A549 (cell line): ENCODE data around the gene ZNF558. TPM values are rescaled to one million over a fixed set of nuclear protein-coding genes. Genes with fewer than 3 reads are reported as not detected.

ENCODE experiments used
- ATAC-seq, 2 experiments: fragments of 200-7000 bp in 1 of 2; fragments of >200 bp in 1 of 2; cut with Nextera tagmentation in 1 of 2; cut with Tn5 transposase in 1 of 2; 3 replicates each; pipeline versions ENCODE4 v1.8.0 to v1.9.1; 2018 to 2020; ENCODE audit warnings: mild to moderate bottlenecking in 1 of 2, moderate library complexity in 1 of 2
- CTCF ChIA-PET: fragments of 300-600 bp; sonication (Branson Sonifier 250); formaldehyde crosslinking; extraction: SDS; loops from one replicate; lab custom pipeline; 2021; ENCODE audit warnings: antibody characterized with exemption, inconsistent platforms; lab: Yijun Ruan, JAX
- POLR2A ChIA-PET: fragments of 350-600 bp; formaldehyde crosslinking; extraction: SDS; loops from one replicate; lab custom pipeline; 2021; ENCODE audit warnings: antibody characterized with exemption, inconsistent platforms; lab: Yijun Ruan, JAX
- DNase-seq, 2 experiments: peaks; one replicate each; pipeline versions ENCODE4 v3.0.0 to v3.0.0-alpha.2; 2011 to 2016; ENCODE audit warnings: low read depth in 1 of 2, low spot score in 1 of 2
- FAIRE-seq: peaks from 2 replicates; lab custom pipeline; 2011; peaks lifted over from hg19 to GRCh38; lab: Jason Lieb, UNC
- H3K27ac ChIP-seq, 2 experiments: fragments of >200 bp; sonication (Bioruptor Twin); formaldehyde crosslinking; 3 replicates each; pipeline ENCODE4 v1.5.1; 2016 to 2017
- H3K4me1 ChIP-seq: fragments of >200 bp; sonication (Bioruptor Twin); formaldehyde crosslinking; 3 replicates; pipeline ENCODE4 v1.6.1; 2016
- H3K4me2 ChIP-seq: fragments of >200 bp; sonication (Bioruptor Twin); formaldehyde crosslinking; 3 replicates; pipeline ENCODE4 v1.6.1; 2016
- H3K4me3 ChIP-seq: fragments of >200 bp; sonication (Bioruptor Twin); formaldehyde crosslinking; 3 replicates; pipeline ENCODE4 v1.5.1; 2016
- H3K9me3 ChIP-seq: fragments of >200 bp; sonication (Bioruptor Twin); formaldehyde crosslinking; 3 replicates; pipeline ENCODE4 v1.6.1; 2016
- CEBPB ChIP-seq, 2 experiments: fragments of >200 bp in 1 of 2; sonication (Bioruptor Twin) in 1 of 2; formaldehyde crosslinking in 1 of 2; IDR thresholded peaks; 2 replicates each; pipeline ENCODE4 v1.6.1; 2012 to 2016
- CHD4 ChIP-seq: fragments of 200-600 bp; sonication (generic); IDR thresholded peaks from 2 replicates; pipeline ENCODE4 v1.6.1; 2016; ENCODE audit warnings: antibody characterized with exemption, mild to moderate bottlenecking, borderline replicate concordance
- EHF ChIP-seq: fragments of 250-450 bp; sonication (Bioruptor Pico); IDR thresholded peaks from 2 replicates; pipeline ENCODE4 v1.5.0; 2020; ENCODE audit warnings: mild to moderate bottlenecking
- EP300 ChIP-seq, 2 experiments: fragments of >200 bp; sonication (Bioruptor Twin); formaldehyde crosslinking; IDR thresholded peaks; 2 replicates in 1 of 2; 3 replicates in 1 of 2; pipeline ENCODE4 v1.6.1; 2016 to 2017
- ESRRA ChIP-seq: fragments of 150-350 bp; IDR thresholded peaks from 2 replicates; pipeline ENCODE4 v1.6.1; 2014; ENCODE audit warnings: mild to moderate bottlenecking, low read length, borderline replicate concordance
- FOSL2 ChIP-seq, 2 experiments: fragments of 450-650 bp in 1 of 2; fragments of >200 bp in 1 of 2; sonication (Bioruptor Twin) in 1 of 2; formaldehyde crosslinking; IDR thresholded peaks; 2 replicates each; pipeline versions ENCODE4 v1.5.0 to v1.6.1; 2016 to 2020; ENCODE audit warnings: mild to moderate bottlenecking in 1 of 2, moderate library complexity in 1 of 2
- FOXS1 ChIP-seq: fragments of 250-450 bp; sonication (Bioruptor Pico); IDR thresholded peaks from 2 replicates; pipeline ENCODE4 v1.5.0; 2020; ENCODE audit warnings: mild to moderate bottlenecking, moderate library complexity
- HMGXB4 ChIP-seq: fragments of 250-450 bp; sonication (Bioruptor Pico); IDR thresholded peaks from 2 replicates; pipeline ENCODE4 v1.5.0; 2021; ENCODE audit warnings: mild to moderate bottlenecking, moderate library complexity, borderline replicate concordance
- HOXA7 ChIP-seq: fragments of 250-450 bp; sonication (Bioruptor Pico); IDR thresholded peaks from 2 replicates; pipeline ENCODE4 v1.5.0; 2020; ENCODE audit warnings: mild to moderate bottlenecking, moderate library complexity
- JUN ChIP-seq, 2 experiments: fragments of >200 bp; sonication (Bioruptor Twin); formaldehyde crosslinking; IDR thresholded peaks; 2 replicates in 1 of 2; 3 replicates in 1 of 2; pipeline ENCODE4 v1.6.1; 2016 to 2017
- NR3C1 ChIP-seq: fragments of >200 bp; sonication (Bioruptor Twin); formaldehyde crosslinking; IDR thresholded peaks from 3 replicates; pipeline ENCODE4 v1.6.1; 2017
- PHF8 ChIP-seq: fragments of 200-600 bp; sonication (generic); IDR thresholded peaks from 2 replicates; pipeline ENCODE4 v1.6.1; 2016; ENCODE audit warnings: low read depth, mild to moderate bottlenecking, antibody characterized with exemption, moderate library complexity, borderline replicate concordance
- RAD21 ChIP-seq, 2 experiments: fragments of >200 bp in 1 of 2; sonication (Bioruptor Twin) in 1 of 2; formaldehyde crosslinking in 1 of 2; IDR thresholded peaks in 1 of 2; conservative IDR thresholded peaks in 1 of 2; 2 replicates in 1 of 2; 3 replicates in 1 of 2; pipeline ENCODE4 v1.6.1; 2012 to 2018; ENCODE audit warnings: inconsistent platforms in 1 of 2
- RCOR1 ChIP-seq: fragments of 150-350 bp; IDR thresholded peaks from 2 replicates; pipeline ENCODE4 v1.6.1; 2014; ENCODE audit warnings: antibody characterized with exemption, low read length, low read depth
- REST ChIP-seq: fragments of 200-600 bp; sonication (generic); IDR thresholded peaks from 2 replicates; pipeline ENCODE4 v1.6.1; 2016; ENCODE audit warnings: antibody characterized with exemption, mild to moderate bottlenecking, moderate library complexity
- RNF2 ChIP-seq: fragments of 200-600 bp; sonication (generic); IDR thresholded peaks from 2 replicates; pipeline ENCODE4 v1.6.1; 2016; ENCODE audit warnings: low read depth, mild to moderate bottlenecking, antibody characterized with exemption, moderate library complexity, borderline replicate concordance
- TFCP2L1 ChIP-seq: fragments of 250-450 bp; sonication (Bioruptor Pico); IDR thresholded peaks from 2 replicates; pipeline ENCODE4 v1.5.0; 2021; ENCODE audit warnings: mild to moderate bottlenecking
- USF2 ChIP-seq: fragments of 450-650 bp; IDR thresholded peaks from 2 replicates; pipeline ENCODE4 v1.6.1; 2014; ENCODE audit warnings: antibody characterized with exemption
- ZFP36 ChIP-seq: fragments of 450-650 bp; IDR thresholded peaks from 2 replicates; pipeline ENCODE4 v1.6.1; 2014; ENCODE audit warnings: borderline replicate concordance; ENCODE audit not compliant: partially characterized antibody
- ZNF302 ChIP-seq: fragments of 250-450 bp; sonication (Bioruptor Pico); IDR thresholded peaks from 2 replicates; pipeline ENCODE4 v1.9.0; 2021; ENCODE audit warnings: inconsistent platforms, mild to moderate bottlenecking, moderate library complexity
- ZSCAN20 ChIP-seq: fragments of 250-450 bp; sonication (Bioruptor Pico); IDR thresholded peaks from 2 replicates; pipeline ENCODE4 v1.8.0; 2022; ENCODE audit warnings: mild to moderate bottlenecking, moderate library complexity
- WGBS: methylation state at CpG from one replicate; pipeline ENCODE4 v1.1.6; 2017; ENCODE audit errors: missing lambda C conversion rate; 5-methylcytosine and 5-hydroxymethylcytosine counted together
- polyA plus RNA-seq, 4 experiments: library from polyadenylated mRNA; depleted of rRNA in 3 of 4; stranded (reverse); fragments of >200 nt; fragmentation: RNase III in 1 of 4; extraction: RNeasy Plus Mini Kit Qiagen cat#74134 plus additional on column Dnase treatment in 1 of 4; gene quantifications; 2 replicates in 3 of 4; 3 replicates in 1 of 4; pipeline ENCODE4 v1.2.3, GENCODE V29; 2011 to 2017
- TF ChIP-seq, protein P1 (sequence below): fragments of >200 bp; sonication (Bioruptor Twin); formaldehyde crosslinking; IDR thresholded peaks from 3 replicates; pipeline ENCODE4 v1.5.1; 2016
- TF ChIP-seq, protein P2 (sequence below): fragments of >200 bp; sonication (Bioruptor Twin); formaldehyde crosslinking; IDR thresholded peaks from 2 replicates; pipeline ENCODE4 v1.6.1; 2016
- TF ChIP-seq, protein P3 (sequence below): IDR thresholded peaks from 2 replicates; pipeline ENCODE4 v1.6.1; 2012
- TF ChIP-seq, protein P4 (sequence below): fragments of 150-350 bp; IDR thresholded peaks from 2 replicates; pipeline ENCODE4 v1.6.1; 2014; ENCODE audit warnings: low read depth, mild to moderate bottlenecking, low read length

ZNF558 gene
- polyA plus RNA-seq, 2 of the 4 experiments (the other 2 are of a cell fraction) = 8.8 to 30.9 TPM

- H3K9me3 ChIP-seq = peaks cover 28% of the 10 kb centered on the region; the same call in 2 of the 3 replicates
- H3K4me2 ChIP-seq = no peak overlapping the region
- ATAC-seq (no peak), DNase-seq (no peak), FAIRE-seq (no peak)
- no peaks in the 10 kb centered on the region for H3K4me1 ChIP-seq
- TF ChIP-seq, protein P1, sequence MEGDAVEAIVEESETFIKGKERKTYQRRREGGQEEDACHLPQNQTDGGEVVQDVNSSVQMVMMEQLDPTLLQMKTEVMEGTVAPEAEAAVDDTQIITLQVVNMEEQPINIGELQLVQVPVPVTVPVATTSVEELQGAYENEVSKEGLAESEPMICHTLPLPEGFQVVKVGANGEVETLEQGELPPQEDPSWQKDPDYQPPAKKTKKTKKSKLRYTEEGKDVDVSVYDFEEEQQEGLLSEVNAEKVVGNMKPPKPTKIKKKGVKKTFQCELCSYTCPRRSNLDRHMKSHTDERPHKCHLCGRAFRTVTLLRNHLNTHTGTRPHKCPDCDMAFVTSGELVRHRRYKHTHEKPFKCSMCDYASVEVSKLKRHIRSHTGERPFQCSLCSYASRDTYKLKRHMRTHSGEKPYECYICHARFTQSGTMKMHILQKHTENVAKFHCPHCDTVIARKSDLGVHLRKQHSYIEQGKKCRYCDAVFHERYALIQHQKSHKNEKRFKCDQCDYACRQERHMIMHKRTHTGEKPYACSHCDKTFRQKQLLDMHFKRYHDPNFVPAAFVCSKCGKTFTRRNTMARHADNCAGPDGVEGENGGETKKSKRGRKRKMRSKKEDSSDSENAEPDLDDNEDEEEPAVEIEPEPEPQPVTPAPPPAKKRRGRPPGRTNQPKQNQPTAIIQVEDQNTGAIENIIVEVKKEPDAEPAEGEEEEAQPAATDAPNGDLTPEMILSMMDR = no peak
- TF ChIP-seq, protein P2, sequence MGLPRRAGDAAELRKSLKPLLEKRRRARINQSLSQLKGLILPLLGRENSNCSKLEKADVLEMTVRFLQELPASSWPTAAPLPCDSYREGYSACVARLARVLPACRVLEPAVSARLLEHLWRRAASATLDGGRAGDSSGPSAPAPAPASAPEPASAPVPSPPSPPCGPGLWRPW = no peak
- no peak for TF ChIP-seq JUN (IDR thresholded peaks at IDR 0.05)
- TF ChIP-seq ZSCAN20 (CRISPR knock-in tag) = no peak
- TF ChIP-seq EHF (CRISPR knock-in tag) = no peak
- no peak for TF ChIP-seq FOXS1 (CRISPR knock-in tag)
- TF ChIP-seq CEBPB (IDR thresholded peaks at IDR 0.05) = no peak
- TF ChIP-seq NR3C1 = no peak
- no peak for TF ChIP-seq ESRRA
- TF ChIP-seq, protein P3, sequence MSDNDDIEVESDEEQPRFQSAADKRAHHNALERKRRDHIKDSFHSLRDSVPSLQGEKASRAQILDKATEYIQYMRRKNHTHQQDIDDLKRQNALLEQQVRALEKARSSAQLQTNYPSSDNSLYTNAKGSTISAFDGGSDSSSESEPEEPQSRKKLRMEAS = no peak
- TF ChIP-seq RNF2 = no peak
- TF ChIP-seq, protein P4, sequence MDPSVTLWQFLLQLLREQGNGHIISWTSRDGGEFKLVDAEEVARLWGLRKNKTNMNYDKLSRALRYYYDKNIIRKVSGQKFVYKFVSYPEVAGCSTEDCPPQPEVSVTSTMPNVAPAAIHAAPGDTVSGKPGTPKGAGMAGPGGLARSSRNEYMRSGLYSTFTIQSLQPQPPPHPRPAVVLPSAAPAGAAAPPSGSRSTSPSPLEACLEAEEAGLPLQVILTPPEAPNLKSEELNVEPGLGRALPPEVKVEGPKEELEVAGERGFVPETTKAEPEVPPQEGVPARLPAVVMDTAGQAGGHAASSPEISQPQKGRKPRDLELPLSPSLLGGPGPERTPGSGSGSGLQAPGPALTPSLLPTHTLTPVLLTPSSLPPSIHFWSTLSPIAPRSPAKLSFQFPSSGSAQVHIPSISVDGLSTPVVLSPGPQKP = no peak
- H3K4me3 ChIP-seq = no peak overlapping the region
- ChIA-PET POLR2A (no interaction called here), CTCF (no interaction called here)
- H3K27ac ChIP-seq = no peak overlapping the region
- WGBS = 90% methylated on average over 3 of the region's 3 CpGs
Measured at GRCh38 chr19:8820234-8820633, 11.9 kb downstream of the ZNF558 start.

DNA sequence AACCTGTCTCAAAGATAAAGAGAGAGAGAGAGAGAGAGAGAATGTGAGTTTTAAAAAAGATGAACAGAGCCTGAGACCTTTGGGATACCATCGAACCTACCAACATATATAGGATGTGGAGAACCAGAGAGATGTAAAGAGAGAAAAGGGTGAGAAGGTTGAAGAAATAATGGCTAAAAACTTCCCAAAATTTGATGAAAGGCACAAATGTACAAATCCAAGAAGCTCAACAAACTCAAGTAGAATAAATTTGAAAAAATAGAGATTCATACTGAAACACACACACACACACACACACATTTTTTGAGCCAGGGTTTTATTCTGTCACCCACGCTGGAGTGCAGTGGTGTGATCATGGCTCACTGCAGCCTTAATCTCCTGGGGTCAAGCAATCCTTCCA, 16.3 kb downstream of the ZNF558 start:
- POLR2A ChIA-PET = no interaction called here
- WGBS = 81% methylated on average over 2 of the region's 2 CpGs
- no peak overlapping the region for H3K27ac ChIP-seq
- DNase-seq (no peak), FAIRE-seq (no peak), ATAC-seq (no peak)
- peaks cover 67% of the 10 kb centered on the region for H3K9me3 ChIP-seq
- CTCF ChIA-PET = interaction anchor here (1.5 kb wide), 1 partner anchor 16 kb away, joined by 3 read pairs; no protein-coding TSS in a partner anchor
- H3K4me3 ChIP-seq = no peak overlapping the region
- no peaks in the 10 kb centered on the region for H3K4me1 ChIP-seq
- no peak overlapping the region for H3K4me2 ChIP-seq
- TF ChIP-seq TFCP2L1 (CRISPR knock-in tag) (no peak), HMGXB4 (CRISPR knock-in tag) (no peak), FOSL2 (IDR thresholded peaks at IDR 0.05) (no peak), FOSL2 (CRISPR knock-in tag; IDR thresholded peaks at IDR 0.05) (no peak), RAD21 (conservative IDR thresholded peaks at IDR 0.05 in 1 of 2, IDR thresholded peaks at IDR 0.05 in 1 of 2) (no peak), RCOR1 (no peak), EP300 (IDR thresholded peaks at IDR 0.05) (no peak), USF2 (no peak), PHF8 (no peak), REST (no peak), CEBPB (IDR thresholded peaks at IDR 0.05) (no peak), CHD4 (no peak), ZNF302 (no peak), FOXS1 (CRISPR knock-in tag) (no peak), ZFP36 (no peak), HOXA7 (CRISPR knock-in tag) (no peak), ZSCAN20 (CRISPR knock-in tag) (no peak)
- TF ChIP-seq, protein P4 = no peak
